ENCODE measurements around the gene BCL7C.

Gene BCL7C

DNA sequence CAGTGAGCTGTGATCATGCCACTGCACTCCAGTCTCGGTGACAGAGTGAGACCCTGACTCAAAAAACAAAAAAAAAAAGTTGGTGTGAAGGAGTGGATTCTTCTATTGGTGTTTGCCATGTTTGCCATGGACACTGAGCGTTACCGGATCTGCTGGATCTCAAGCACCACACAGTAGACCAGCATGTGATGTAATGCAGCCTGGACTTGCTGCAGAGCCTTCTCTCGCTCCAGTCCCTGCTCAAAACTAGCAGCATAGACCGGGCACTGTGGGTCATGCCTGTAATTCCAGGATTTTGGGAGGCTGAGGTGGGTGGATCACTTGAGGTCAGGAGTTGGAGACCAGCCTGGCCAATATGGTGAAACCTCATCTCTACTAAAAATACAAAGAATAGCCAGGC lies 50.4 kb downstream of the BCL7C start:
- Histone ChIP-seq H3K4me3 (ENCODE audit: low read length in 2 of 2) (no peak overlapping the region), H3K27me3 (ENCODE audit: control insufficient read depth in 2 of 2, insufficient read depth in 2 of 2, low read length in 2 of 2) (no peaks in the 10 kb centered on the region), H3K27ac (ENCODE audit: low read depth in 2 of 2, low read length in 2 of 2) (no peak overlapping the region), H3K36me3 (ENCODE audit: control insufficient read depth in 2 of 2, insufficient read depth in 2 of 2, low read length in 2 of 2) (no peaks in the 10 kb centered on the region), H3K4me1 (ENCODE audit: control insufficient read depth in 2 of 2, insufficient read depth in 2 of 2, low read length in 2 of 2) (peaks cover 14 to 17% of the 10 kb centered on the region in 2 donors), H3K9ac (ENCODE audit: low read depth in 1 of 2, low read length in 2 of 2) (no peak overlapping the region), H3K9me3 (ENCODE audit: control insufficient read depth in 2 of 2, low read length in 2 of 2) (no peaks in the 10 kb centered on the region)

DNA sequence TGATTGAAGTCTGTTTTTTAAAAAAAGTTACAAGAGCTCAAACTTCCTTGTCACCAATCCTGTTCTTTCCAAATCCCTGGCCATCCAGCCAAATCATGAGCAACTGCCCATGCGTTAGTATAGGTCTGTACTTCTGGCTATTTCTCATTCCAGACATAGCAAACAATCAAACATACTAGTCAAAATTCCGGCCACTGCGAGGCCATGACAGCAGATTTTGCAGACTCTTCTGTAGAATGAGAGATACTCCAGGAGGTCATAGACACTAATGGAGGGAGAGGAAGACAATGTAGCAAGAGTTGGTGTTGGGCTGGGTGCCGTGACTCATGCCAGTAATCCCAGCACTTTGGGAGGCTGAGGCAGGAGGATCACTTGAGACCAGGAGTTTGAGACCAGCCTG lies 50.9 kb downstream of the BCL7C start:
- H3K9me3 ChIP-seq (ENCODE audit: control insufficient read depth in 2 of 2, low read length in 2 of 2) = no peaks in the 10 kb centered on the region
- no peak overlapping the region for H3K4me3 ChIP-seq (ENCODE audit: low read length in 2 of 2)
- H3K27me3 ChIP-seq (ENCODE audit: control insufficient read depth in 2 of 2, insufficient read depth in 2 of 2, low read length in 2 of 2) = no peaks in the 10 kb centered on the region
- H3K27ac ChIP-seq (ENCODE audit: low read depth in 2 of 2, low read length in 2 of 2) = no peak overlapping the region
- no peaks in the 10 kb centered on the region for H3K36me3 ChIP-seq (ENCODE audit: control insufficient read depth in 2 of 2, insufficient read depth in 2 of 2, low read length in 2 of 2)
- H3K4me1 ChIP-seq (ENCODE audit: control insufficient read depth in 2 of 2, insufficient read depth in 2 of 2, low read length in 2 of 2) = peaks cover 14 to 17% of the 10 kb centered on the region in 2 donors
- no peak overlapping the region for H3K9ac ChIP-seq (ENCODE audit: low read depth in 1 of 2, low read length in 2 of 2)

DNA sequence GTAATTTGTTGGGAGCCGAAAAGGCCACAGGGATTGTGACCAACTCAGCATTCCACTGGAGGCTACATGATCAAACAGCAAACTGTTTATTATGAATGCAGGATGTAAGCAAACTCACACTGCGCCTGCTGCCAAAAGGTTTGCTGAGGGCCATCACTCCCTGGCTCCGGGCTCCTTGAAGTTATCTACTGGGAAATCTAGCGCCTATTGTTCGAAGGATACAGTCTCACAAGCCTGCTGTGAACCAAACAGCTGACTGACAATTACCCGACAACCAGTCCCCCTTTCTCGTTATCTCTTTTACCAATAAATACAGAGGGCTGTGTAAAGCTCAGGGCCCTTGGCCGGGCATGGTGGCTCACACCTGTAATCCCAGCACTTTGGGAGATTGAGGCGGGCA lies 52.5 kb downstream of the BCL7C start:
- no peak overlapping the region for H3K9ac ChIP-seq (ENCODE audit: low read depth in 1 of 2, low read length in 2 of 2)
- no peak overlapping the region for H3K27ac ChIP-seq (ENCODE audit: low read depth in 2 of 2, low read length in 2 of 2)
- no peaks in the 10 kb centered on the region for H3K27me3 ChIP-seq (ENCODE audit: control insufficient read depth in 2 of 2, insufficient read depth in 2 of 2, low read length in 2 of 2)
- H3K4me1 ChIP-seq (ENCODE audit: control insufficient read depth in 2 of 2, insufficient read depth in 2 of 2, low read length in 2 of 2) = peaks cover 14 to 17% of the 10 kb centered on the region in 2 donors
- no peaks in the 10 kb centered on the region for H3K36me3 ChIP-seq (ENCODE audit: control insufficient read depth in 2 of 2, insufficient read depth in 2 of 2, low read length in 2 of 2)
- no peaks in the 10 kb centered on the region for H3K9me3 ChIP-seq (ENCODE audit: control insufficient read depth in 2 of 2, low read length in 2 of 2)
- H3K4me3 ChIP-seq (ENCODE audit: low read length in 2 of 2) = no peak overlapping the region

DNA sequence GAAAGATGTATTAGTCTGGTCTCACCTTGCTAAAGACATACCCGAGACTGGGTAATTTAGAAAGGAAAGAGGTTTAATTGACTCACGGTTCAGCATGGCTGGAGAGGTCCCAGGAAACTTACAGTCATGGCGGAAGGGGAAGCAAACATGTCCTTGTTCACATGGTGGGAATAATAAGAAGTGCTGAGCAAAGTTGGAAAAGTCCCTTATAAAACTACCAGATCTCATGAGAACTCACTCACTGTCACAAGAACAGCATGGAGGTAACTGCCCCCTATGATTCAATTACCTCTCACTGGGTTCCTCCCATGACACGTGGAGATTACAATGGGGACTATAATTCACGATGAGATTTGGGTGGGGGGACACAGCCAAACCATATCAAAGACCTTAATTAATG lies 53.3 kb downstream of the BCL7C start:
- Histone ChIP-seq H3K4me3 (ENCODE audit: low read length in 2 of 2) (no peak overlapping the region), H3K9ac (ENCODE audit: low read depth in 1 of 2, low read length in 2 of 2) (no peak overlapping the region), H3K36me3 (ENCODE audit: control insufficient read depth in 2 of 2, insufficient read depth in 2 of 2, low read length in 2 of 2) (no peaks in the 10 kb centered on the region), H3K27me3 (ENCODE audit: control insufficient read depth in 2 of 2, insufficient read depth in 2 of 2, low read length in 2 of 2) (no peaks in the 10 kb centered on the region), H3K27ac (ENCODE audit: low read depth in 2 of 2, low read length in 2 of 2) (no peak overlapping the region), H3K4me1 (ENCODE audit: control insufficient read depth in 2 of 2, insufficient read depth in 2 of 2, low read length in 2 of 2) (peaks cover 14 to 17% of the 10 kb centered on the region in 2 donors), H3K9me3 (ENCODE audit: control insufficient read depth in 2 of 2, low read length in 2 of 2) (no peaks in the 10 kb centered on the region)

DNA sequence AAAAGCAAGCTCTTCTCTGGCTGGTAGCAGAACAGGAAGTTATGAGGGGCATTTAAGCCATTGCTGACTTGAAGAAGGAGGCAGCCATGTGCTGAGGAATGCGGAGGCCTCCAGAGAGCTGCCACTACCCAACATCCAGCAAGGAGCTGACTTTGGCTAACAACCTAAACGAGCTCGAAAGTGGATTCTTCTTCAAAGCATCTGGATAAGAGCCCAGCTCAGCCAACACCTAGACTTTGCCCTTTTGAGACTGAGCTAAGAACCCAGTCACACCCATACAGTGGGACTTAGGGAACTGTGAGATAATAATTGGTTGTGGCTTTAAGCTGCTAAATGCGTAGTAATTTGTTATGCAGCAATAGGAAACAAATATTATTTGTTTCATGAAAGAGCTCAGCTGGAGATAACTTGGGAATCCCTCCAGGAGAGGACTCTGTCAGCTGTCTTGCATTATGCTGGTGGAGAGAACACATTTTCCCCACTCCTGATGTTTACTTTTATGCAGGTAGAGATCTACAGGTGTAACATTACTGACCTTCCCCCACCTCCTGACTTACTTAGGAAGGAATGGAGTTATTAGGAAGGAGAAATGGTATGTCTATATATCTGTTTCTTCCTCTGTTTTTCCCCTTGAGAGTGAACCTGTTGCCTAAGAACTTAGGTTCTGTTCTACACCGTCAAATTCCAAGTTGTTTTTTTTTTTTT lies 54.2 kb downstream of the BCL7C start:
- H3K27ac ChIP-seq (ENCODE audit: low read depth in 2 of 2, low read length in 2 of 2) = peak overlapping the region; percentile 69 to 76
- peaks cover 8 to 12% of the 10 kb centered on the region in 2 donors for H3K4me1 ChIP-seq (ENCODE audit: control insufficient read depth in 2 of 2, insufficient read depth in 2 of 2, low read length in 2 of 2)
- H3K9ac ChIP-seq (ENCODE audit: low read depth in 1 of 2, low read length in 2 of 2) = peak overlapping the region in 1 of 2 donors; percentile 41
- no peaks in the 10 kb centered on the region for H3K36me3 ChIP-seq (ENCODE audit: control insufficient read depth in 2 of 2, insufficient read depth in 2 of 2, low read length in 2 of 2)
- no peaks in the 10 kb centered on the region for H3K27me3 ChIP-seq (ENCODE audit: control insufficient read depth in 2 of 2, insufficient read depth in 2 of 2, low read length in 2 of 2)
- no peaks in the 10 kb centered on the region for H3K9me3 ChIP-seq (ENCODE audit: control insufficient read depth in 2 of 2, low read length in 2 of 2)
- peak overlapping the region; percentile 41 to 52 for H3K4me3 ChIP-seq (ENCODE audit: low read length in 2 of 2)

DNA sequence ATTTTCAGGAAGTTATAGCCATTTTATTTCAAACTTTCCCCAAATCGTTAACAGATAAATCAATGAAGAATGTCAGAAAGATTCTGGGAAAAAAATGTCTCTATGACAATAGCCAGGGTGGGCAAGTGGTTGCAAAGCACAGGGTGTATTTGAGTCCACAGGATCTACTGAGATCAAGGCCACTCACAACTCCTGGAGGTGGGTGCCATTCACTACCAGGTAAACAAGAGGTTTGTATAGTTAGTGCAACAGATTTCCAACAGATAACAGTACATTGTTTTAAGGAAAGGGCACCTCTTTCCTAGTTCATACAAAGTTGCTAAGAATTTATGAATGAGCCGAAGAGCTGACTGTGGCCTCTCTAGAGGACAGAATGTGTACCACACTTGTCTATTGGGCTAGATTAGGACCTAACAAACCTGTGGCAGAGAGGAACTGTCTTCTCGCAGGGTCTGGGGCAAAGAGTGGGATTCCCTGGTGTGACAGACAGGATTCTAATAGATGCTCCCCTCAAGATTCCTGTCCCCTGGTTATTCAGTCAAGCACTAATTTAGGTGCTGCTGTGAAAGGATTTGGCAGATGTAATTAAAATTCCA lies 54.9 kb downstream of the BCL7C start:
- no peaks in the 10 kb centered on the region for H3K36me3 ChIP-seq (ENCODE audit: control insufficient read depth in 2 of 2, insufficient read depth in 2 of 2, low read length in 2 of 2)
- peak overlapping the region in 1 of 2 donors; percentile 41 for H3K9ac ChIP-seq (ENCODE audit: low read depth in 1 of 2, low read length in 2 of 2)
- peak overlapping the region in 1 of 2 donors; percentile 52 for H3K4me3 ChIP-seq (ENCODE audit: low read length in 2 of 2)
- peak overlapping the region; percentile 69 to 76 for H3K27ac ChIP-seq (ENCODE audit: low read depth in 2 of 2, low read length in 2 of 2)
- H3K27me3 ChIP-seq (ENCODE audit: control insufficient read depth in 2 of 2, insufficient read depth in 2 of 2, low read length in 2 of 2) = no peaks in the 10 kb centered on the region
- H3K4me1 ChIP-seq (ENCODE audit: control insufficient read depth in 2 of 2, insufficient read depth in 2 of 2, low read length in 2 of 2) = peaks cover 8 to 12% of the 10 kb centered on the region in 2 donors
- H3K9me3 ChIP-seq (ENCODE audit: control insufficient read depth in 2 of 2, low read length in 2 of 2) = no peaks in the 10 kb centered on the region

DNA sequence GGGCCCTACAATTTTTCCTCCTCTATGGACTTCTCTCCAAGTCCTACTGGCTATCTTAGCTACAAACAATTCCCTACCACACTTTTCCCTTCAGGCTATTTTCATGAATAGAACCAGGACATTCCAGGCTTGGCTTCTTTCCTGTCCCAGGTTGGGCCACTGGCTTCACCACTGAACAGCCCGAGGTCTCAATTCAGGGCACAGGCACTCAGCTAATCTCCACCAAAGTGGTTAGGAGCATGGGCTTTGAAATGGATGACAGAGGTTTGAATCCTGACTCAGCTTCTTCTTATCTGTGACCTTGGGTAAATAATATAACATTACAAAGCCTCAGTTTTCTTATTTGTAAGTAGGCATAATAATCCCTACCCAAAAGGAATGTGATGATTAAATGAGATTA lies 56.0 kb downstream of the BCL7C start:
- H3K4me3 ChIP-seq (ENCODE audit: low read length in 2 of 2) = no peak overlapping the region
- no peak overlapping the region for H3K27ac ChIP-seq (ENCODE audit: low read depth in 2 of 2, low read length in 2 of 2)
- no peaks in the 10 kb centered on the region for H3K9me3 ChIP-seq (ENCODE audit: control insufficient read depth in 2 of 2, low read length in 2 of 2)
- no peaks in the 10 kb centered on the region for H3K27me3 ChIP-seq (ENCODE audit: control insufficient read depth in 2 of 2, insufficient read depth in 2 of 2, low read length in 2 of 2)
- H3K4me1 ChIP-seq (ENCODE audit: control insufficient read depth in 2 of 2, insufficient read depth in 2 of 2, low read length in 2 of 2) = peaks cover 8 to 12% of the 10 kb centered on the region in 2 donors
- no peaks in the 10 kb centered on the region for H3K36me3 ChIP-seq (ENCODE audit: control insufficient read depth in 2 of 2, insufficient read depth in 2 of 2, low read length in 2 of 2)
- no peak overlapping the region for H3K9ac ChIP-seq (ENCODE audit: low read depth in 1 of 2, low read length in 2 of 2)

All from mucosa of rectum (tissue), 2 donors.